ENCODE results near the gene ZNF354C. TPM values are rescaled to one million over a fixed set of nuclear protein-coding genes. Genes with fewer than 3 reads are reported as not detected.

The ZNF354C gene
- total RNA-seq, 4 donors from 2014 or later, result 0.80 to 4.8 (median 2.4) TPM

DNA sequence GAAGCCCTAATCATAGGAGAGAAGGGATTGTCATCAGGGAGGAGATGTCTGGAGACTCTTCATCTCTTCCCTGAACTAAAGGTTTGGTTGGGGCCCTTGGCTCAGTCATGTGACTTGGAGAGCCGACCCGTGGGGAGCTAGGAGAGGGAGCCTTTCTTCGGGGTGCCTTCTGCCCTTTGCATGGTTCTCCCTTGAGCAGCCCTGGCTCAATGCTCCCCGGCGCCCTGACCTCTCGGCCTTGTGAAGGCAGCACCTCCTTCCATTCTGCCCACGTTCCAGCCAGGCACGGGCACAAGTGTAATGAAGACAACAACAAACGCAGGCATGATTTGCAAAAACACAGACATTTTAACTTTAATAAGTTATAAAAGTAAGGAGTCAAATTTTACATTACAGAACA, 50.4 kb downstream of the ZNF354C start:
- intact Hi-C loops (cut with DNase I), result no loop called here
- Histone ChIP-seq H3K36me3 (peaks cover 0 to 10% (median 0%) of the 10 kb centered on the region in 3 donors), H3K4me1 (no peaks in the 10 kb centered on the region), H3K27me3 (no peaks in the 10 kb centered on the region), H3K4me3 (no peak overlapping the region), H3K27ac (no peak overlapping the region), H3K9me3 (peaks cover 0 to 85% (median 18%) of the 10 kb centered on the region in 3 donors)
- 70 to 85% methylated on average over 5 to 9 of the region's 9 CpGs for WGBS, 2 donors
- no peak for DNase-seq
- TF ChIP-seq POLR2A (IDR thresholded peaks at IDR 0.05), result no peak
- TF ChIP-seq, protein P1, sequence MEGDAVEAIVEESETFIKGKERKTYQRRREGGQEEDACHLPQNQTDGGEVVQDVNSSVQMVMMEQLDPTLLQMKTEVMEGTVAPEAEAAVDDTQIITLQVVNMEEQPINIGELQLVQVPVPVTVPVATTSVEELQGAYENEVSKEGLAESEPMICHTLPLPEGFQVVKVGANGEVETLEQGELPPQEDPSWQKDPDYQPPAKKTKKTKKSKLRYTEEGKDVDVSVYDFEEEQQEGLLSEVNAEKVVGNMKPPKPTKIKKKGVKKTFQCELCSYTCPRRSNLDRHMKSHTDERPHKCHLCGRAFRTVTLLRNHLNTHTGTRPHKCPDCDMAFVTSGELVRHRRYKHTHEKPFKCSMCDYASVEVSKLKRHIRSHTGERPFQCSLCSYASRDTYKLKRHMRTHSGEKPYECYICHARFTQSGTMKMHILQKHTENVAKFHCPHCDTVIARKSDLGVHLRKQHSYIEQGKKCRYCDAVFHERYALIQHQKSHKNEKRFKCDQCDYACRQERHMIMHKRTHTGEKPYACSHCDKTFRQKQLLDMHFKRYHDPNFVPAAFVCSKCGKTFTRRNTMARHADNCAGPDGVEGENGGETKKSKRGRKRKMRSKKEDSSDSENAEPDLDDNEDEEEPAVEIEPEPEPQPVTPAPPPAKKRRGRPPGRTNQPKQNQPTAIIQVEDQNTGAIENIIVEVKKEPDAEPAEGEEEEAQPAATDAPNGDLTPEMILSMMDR (IDR thresholded peaks at IDR 0.05), result no peak

DNA sequence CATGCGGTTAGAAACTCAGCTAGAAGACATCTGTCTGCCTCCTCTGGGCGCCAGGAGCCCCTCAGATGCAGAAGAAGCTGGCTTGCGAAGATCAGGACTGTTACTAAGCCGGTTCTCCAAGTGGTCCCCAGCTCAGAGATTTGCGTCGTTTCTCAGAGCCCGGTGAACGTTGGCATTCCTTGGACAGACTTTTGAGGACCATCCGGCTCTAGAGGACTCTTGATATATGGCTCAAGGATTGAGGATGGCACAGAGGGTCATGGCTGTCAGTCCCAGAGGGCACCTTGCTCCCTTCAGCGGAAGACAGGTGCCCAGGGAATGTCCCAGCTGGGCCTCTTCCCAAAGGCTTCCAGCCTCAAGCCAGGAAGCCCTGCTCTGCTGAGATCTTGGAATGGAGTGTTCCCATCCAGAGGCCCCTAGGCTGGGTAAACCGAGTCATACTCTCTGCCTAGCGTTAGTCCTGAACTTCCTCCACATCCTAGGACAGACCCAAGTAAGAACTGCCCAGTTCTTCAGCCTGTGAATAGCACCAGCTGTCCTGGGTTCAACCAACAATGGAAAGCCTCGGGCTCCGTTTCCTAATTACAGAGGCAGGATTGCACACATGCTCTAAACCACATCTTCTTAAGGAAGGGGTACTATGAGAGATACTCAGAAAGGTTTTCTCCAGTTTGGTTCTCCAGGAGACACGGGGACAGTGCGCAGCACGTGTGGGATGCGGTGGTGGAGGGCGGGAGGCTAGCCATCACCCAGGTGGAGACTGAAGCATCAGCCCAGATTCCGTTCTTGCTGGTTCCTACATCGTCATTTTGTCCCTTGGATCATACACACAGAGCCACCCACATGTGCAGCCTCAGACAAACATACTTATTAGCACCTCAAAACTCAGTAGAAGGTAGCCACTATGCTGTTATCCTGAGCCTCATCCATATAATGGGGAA, 51.4 kb downstream of the ZNF354C start:
- no peak overlapping the region for H3K27ac ChIP-seq
- TF ChIP-seq, protein P1 (IDR thresholded peaks at IDR 0.05), result no peak
- TF ChIP-seq POLR2A (IDR thresholded peaks at IDR 0.05), result no peak
- H3K4me3 ChIP-seq, result no peak overlapping the region
- intact Hi-C loops (cut with DNase I), result no loop called here
- no peak for DNase-seq
- peaks cover 0 to 95% (median 18%) of the 10 kb centered on the region in 3 donors for H3K9me3 ChIP-seq
- WGBS, 2 donors, result 84% methylated on average over 15 of the region's 21 CpGs
- no peaks in the 10 kb centered on the region for H3K27me3 ChIP-seq
- no peaks in the 10 kb centered on the region for H3K4me1 ChIP-seq
- peaks cover 0 to 10% (median 0%) of the 10 kb centered on the region in 3 donors for H3K36me3 ChIP-seq

DNA sequence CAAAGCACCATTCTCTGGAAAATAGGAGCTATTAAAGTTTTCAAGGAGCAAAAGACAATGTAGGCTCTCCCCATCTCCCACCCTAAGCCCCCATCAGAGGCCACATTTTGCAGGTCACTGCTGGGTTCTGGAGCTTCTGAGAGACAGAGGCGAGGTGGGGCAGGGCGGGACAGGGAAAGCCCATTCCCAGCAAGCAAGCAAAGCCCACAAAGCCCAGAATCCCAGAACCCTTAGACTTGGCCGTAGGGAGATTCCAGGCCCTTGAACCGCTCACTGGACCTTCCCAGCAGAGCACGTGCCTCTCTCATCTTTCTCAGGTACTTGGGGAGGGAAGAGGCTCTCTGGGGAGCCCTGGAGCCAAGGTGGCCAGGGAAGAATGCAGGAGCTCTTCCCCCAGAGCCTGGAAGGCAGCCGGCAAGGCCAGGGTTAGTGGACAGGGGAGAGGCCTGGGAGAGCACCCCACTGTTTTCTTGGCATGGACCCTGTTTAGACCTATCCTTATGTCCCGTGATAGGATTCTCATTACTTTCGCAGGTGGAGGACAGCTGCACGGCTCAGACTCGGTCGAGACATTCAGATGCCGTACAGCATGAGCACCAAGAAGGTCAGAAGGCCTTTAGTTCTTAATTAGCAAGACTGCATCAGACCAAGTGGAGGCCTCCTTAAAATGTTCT, 52.4 kb downstream of the ZNF354C start:
- H3K9me3 ChIP-seq, result peaks cover 0 to 93% (median 18%) of the 10 kb centered on the region in 3 donors
- no peak overlapping the region for H3K4me3 ChIP-seq
- H3K36me3 ChIP-seq, result peaks cover 0 to 10% (median 0%) of the 10 kb centered on the region in 3 donors
- intact Hi-C loops (cut with DNase I), result no loop called here
- TF ChIP-seq, protein P1 (IDR thresholded peaks at IDR 0.05), result no peak
- TF ChIP-seq POLR2A (IDR thresholded peaks at IDR 0.05), result no peak
- 80 to 100% methylated on average over 4 to 5 of the region's 12 CpGs for WGBS, 2 donors
- no peak overlapping the region for H3K27ac ChIP-seq
- no peak for DNase-seq
- no peaks in the 10 kb centered on the region for H3K4me1 ChIP-seq
- H3K27me3 ChIP-seq, result no peaks in the 10 kb centered on the region

DNA sequence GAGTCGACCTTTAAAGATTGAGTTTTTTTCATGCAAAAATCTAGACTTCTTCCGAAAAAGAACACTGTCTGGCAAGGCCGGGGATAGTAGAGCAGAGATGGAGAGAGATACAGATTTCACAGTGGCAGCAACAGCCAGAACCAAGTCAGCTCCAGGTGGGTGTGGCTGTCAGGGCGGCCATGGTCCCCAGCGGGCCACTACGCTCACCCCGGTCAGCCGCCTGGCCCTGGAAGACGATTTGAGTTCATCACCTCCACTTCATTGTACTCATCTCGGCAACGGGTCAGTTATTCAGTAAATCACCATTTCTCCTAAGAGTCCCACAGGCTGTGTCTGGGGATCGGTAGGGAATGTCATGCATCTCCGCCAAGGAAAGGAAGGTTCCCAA, 53.0 kb downstream of the ZNF354C start:
- Histone ChIP-seq H3K4me1 (no peaks in the 10 kb centered on the region), H3K9me3 (peaks cover 0 to 88% (median 18%) of the 10 kb centered on the region in 3 donors), H3K4me3 (no peak overlapping the region), H3K27me3 (no peaks in the 10 kb centered on the region), H3K27ac (no peak overlapping the region), H3K36me3 (peaks cover 0 to 10% (median 0%) of the 10 kb centered on the region in 3 donors)
- no peak for DNase-seq
- intact Hi-C loops (cut with DNase I), result no loop called here
- TF ChIP-seq, protein P1 (IDR thresholded peaks at IDR 0.05), result no peak
- no peak for TF ChIP-seq POLR2A (IDR thresholded peaks at IDR 0.05)
- 88% methylated on average over 7 to 13 of the region's 13 CpGs for WGBS, 2 donors
